D721Med (cell line): ENCODE measurements around the gene ST6GALNAC3.

Source experiments
- DNase-seq: peaks from one replicate; pipeline ENCODE4 v3.0.0; 2011; ENCODE audit warnings: low spot score; ENCODE audit not compliant: insufficient read length
- FAIRE-seq: peaks from 2 replicates; lab custom pipeline; 2011; peaks lifted over from hg19 to GRCh38; lab: Jason Lieb, UNC
- TF ChIP-seq, protein P1 (sequence below): IDR thresholded peaks from 2 replicates; pipeline ENCODE4 v1.5.1; 2012; ENCODE audit warnings: mild to moderate bottlenecking, control low read depth; ENCODE audit not compliant: insufficient read depth; ENCODE audit errors: missing control alignments

The ST6GALNAC3 gene

GRCh38 chr1:76381450-76382097 is 307.0 kb downstream of the ST6GALNAC3 start:
- DNase-seq = no peak
- no peak for FAIRE-seq
- TF ChIP-seq, protein P1, sequence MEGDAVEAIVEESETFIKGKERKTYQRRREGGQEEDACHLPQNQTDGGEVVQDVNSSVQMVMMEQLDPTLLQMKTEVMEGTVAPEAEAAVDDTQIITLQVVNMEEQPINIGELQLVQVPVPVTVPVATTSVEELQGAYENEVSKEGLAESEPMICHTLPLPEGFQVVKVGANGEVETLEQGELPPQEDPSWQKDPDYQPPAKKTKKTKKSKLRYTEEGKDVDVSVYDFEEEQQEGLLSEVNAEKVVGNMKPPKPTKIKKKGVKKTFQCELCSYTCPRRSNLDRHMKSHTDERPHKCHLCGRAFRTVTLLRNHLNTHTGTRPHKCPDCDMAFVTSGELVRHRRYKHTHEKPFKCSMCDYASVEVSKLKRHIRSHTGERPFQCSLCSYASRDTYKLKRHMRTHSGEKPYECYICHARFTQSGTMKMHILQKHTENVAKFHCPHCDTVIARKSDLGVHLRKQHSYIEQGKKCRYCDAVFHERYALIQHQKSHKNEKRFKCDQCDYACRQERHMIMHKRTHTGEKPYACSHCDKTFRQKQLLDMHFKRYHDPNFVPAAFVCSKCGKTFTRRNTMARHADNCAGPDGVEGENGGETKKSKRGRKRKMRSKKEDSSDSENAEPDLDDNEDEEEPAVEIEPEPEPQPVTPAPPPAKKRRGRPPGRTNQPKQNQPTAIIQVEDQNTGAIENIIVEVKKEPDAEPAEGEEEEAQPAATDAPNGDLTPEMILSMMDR = no peak

DNA sequence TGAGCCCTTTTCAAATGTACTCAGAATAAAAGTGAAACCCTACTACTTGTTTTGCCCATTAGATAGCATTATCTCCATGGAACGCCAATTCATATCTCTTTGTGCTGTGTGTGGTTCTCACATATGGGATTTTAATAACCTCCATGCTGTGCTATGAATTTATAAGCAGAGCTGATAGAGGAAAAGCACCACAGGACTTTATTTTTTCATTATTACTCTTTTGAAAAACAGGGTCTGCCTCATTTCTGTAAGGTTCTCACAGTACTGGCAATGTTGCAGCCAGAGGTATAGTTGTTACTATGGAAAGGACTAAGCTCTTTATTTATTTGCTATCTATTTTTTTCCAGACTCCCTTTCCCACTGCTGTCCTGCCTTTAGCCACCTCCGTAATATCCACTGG is 313.7 kb downstream of the ST6GALNAC3 start:
- FAIRE-seq (no peak), DNase-seq (no peak)
- TF ChIP-seq, protein P1 = no peak

GRCh38 chr1:76390456-76390855 is 315.9 kb downstream of the ST6GALNAC3 start:
- FAIRE-seq (no peak), DNase-seq (no peak)
- TF ChIP-seq, protein P1 = no peak

DNA sequence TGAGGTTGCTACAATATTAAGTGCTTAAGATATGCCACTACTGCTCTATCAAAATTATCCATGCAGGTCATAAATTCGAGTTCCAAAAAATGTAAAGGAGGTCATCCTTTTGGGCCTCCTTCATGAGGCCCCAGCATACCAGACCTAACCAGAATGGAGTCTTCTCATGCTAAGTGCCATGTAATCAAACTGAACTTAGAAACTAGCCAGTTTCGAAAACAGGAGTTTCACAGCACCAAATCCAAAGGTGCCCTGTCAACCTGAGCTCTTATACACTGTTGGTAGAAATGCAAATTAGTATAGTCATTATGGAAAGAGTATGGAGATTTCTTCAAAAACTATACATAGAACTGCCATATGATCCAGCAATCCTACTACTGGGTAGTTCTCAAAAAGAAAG is 320.5 kb downstream of the ST6GALNAC3 start:
- DNase-seq = no peak
- TF ChIP-seq, protein P1 = no peak
- FAIRE-seq = no peak

GRCh38 chr1:76402128-76402527 is 327.6 kb downstream of the ST6GALNAC3 start:
- no peak for DNase-seq
- FAIRE-seq = no peak
- TF ChIP-seq, protein P1 = no peak

- TF ChIP-seq, protein P1 = no peak
- FAIRE-seq (no peak), DNase-seq (no peak)
Measured at GRCh38 chr1:76408303-76408702, 333.8 kb downstream of the ST6GALNAC3 start.

DNA sequence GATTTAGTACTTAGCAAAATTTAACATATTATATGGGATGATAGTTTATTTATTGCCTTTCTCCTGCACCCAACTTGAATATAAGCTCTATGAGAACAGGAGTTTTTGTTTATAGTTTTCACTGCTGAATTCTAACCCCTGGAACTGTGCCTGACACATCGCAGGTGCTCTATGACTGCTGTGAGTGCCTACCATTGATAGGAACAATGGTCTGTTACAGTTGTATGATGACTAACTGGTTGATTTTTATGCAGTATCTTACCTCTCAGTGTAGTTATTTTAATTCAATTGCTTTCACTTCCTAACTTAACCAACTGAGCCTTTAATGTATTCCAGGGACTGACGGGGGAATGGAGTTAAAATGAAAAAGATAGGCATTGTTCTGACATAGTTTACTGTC is 336.0 kb downstream of the ST6GALNAC3 start:
- DNase-seq (no peak), FAIRE-seq (no peak)
- TF ChIP-seq, protein P1 = no peak
